Measurements from ENCODE around the gene SCPEP1. TPM values are rescaled to one million over a fixed set of nuclear protein-coding genes. Genes with fewer than 3 reads are reported as not detected.
"Not testable (repeated sequence)": the region's sequence is repeated elsewhere in the genome, so short reads cannot be mapped to it uniquely, and the experiment has no call there.

The SCPEP1 gene
- polyA plus RNA-seq, 3 donors from 2014 or later: 30.0 to 42.1 (median 30.3) TPM

DNA sequence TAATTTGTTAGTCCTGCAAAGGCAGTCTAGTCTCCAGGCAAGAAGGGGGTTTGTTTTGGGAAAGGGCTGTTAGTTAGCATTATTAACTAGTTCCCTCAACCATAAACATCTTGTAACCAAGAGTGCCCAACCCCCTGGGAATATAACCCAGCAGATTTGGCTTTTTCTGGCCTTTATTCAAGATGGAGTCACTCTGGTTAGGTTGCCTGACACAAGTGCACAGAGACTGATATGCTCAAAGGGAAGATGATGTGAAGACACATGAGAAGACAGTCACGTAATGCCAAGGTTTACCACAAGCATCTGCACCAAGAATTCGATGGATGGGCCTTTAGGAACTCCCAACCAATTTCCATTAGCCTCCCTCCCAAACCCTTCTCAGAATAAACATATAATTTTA, 3.9 kb upstream of the SCPEP1 start:
- no peak overlapping the region for H3K27ac Mint-ChIP-seq
- H3K36me3 Mint-ChIP-seq: no peaks in the 10 kb centered on the region
- H3K4me1 Mint-ChIP-seq: peaks cover 14 to 23% of the 10 kb centered on the region in 2 donors
- no peaks in the 10 kb centered on the region for H3K9me3 Mint-ChIP-seq
- peaks cover 5 to 10% (median 6%) of the 10 kb centered on the region in 3 donors for H3K27me3 Mint-ChIP-seq (ENCODE audit: low read depth in 3 of 3)
- no peak for DNase-seq
- H3K4me3 Mint-ChIP-seq: no peak overlapping the region

DNA sequence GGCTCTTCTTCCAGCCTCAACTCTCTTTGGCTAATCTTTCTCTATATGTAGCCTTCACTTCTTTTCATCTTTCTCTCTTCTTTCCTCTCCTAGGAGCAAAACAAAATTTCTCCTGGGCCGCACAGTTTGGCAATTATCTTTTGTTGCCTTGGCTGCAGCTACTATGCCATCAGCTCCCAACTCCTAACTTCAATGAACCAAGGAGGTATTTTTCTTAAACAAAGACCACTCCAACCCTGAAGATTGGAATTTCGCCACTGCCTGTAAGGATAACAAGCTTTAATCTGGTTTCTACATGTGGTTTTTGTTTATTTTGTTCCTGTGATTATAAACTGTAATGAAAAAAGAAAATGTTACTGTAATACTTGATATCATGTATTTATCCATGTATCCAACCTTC, 2.3 kb upstream of the SCPEP1 start:
- H3K4me3 Mint-ChIP-seq: no peak overlapping the region
- peaks cover 15 to 27% of the 10 kb centered on the region in 2 donors for H3K4me1 Mint-ChIP-seq
- H3K27ac Mint-ChIP-seq: no peak overlapping the region
- peaks cover 5 to 9% (median 5%) of the 10 kb centered on the region in 3 donors for H3K27me3 Mint-ChIP-seq (ENCODE audit: low read depth in 3 of 3)
- no peaks in the 10 kb centered on the region for H3K36me3 Mint-ChIP-seq
- no peak for DNase-seq
- H3K9me3 Mint-ChIP-seq: no peaks in the 10 kb centered on the region

DNA sequence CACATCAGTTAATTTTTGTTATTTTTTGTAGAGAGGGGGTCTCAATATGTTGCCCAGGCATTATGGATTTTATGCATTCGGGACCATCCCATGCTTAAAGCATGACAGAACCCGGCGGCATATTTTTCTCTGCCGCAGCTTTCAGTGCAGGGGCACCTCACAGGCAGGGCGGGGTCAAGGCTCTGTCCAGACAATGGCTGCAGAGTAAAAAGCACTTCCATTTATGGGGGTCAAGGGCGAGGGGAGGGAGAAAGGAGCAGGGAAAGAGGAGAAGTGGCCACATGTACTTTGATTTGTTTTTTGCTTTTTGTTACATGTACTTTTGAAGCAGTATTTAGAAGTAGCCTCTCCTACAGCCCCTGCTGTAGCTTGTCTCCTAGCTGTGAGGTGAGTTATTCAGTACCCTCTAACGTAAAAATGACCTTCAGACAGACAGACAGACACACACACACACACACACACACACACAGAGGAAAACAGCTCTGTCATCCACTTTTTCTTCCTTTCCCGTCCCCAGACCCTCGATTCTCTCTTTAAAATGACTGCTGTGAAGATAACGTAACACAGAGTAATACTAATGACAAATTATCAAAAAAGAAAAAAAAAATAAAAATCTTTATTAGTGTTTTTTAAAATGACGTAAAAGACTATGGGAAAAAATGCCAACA, 856 bp upstream of the SCPEP1 start:
- no peaks in the 10 kb centered on the region for H3K9me3 Mint-ChIP-seq
- peak overlapping the region in 2 of 6 donors; percentile 26 to 74 for H3K27ac Mint-ChIP-seq
- DNase-seq: no peak
- peaks cover 5 to 12% (median 5%) of the 10 kb centered on the region in 3 donors for H3K27me3 Mint-ChIP-seq (ENCODE audit: low read depth in 3 of 3)
- peaks cover 0 to 3% (median 0%) of the 10 kb centered on the region in 3 donors for H3K36me3 Mint-ChIP-seq
- H3K4me1 Mint-ChIP-seq: peaks cover 15 to 27% of the 10 kb centered on the region in 2 donors
- peak overlapping the region; percentile 31 to 92 (median 74) for H3K4me3 Mint-ChIP-seq

DNA sequence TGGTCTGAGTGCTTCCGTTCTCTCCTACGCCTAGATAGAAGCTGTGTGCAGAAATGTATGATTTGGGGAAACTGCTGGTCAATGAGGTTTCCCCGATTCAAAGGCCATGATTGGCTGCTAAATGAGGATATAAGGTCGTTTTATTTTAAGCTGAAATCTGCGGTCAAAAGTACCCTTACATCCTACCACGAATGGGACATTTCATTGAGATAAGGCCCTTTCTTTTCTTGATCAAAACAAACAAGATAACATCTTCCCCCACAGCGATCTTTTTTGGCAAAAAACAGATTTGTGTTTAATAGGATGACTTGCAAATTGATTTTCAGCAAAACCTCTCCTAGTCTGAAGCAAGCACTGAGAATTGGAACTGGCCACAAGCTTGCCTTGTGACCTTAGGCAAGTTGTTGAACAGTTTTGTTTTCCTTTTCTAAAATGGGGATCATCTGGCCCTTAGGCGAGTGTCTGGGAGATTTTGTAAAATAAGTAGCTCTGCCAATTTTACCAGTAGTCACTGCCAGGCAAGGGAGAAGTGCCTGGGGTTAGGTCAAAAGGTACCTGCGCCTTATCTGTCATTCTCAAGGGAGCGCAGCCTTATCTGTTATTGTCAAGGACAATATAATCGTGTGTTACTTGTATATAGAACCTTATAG, 635 bp downstream of the SCPEP1 start:
- Mint-ChIP-seq H3K27ac (peak overlapping the region; percentile 50 to 86 (median 74)), H3K4me1 (peaks cover 15 to 27% of the 10 kb centered on the region in 2 donors), H3K36me3 (peaks cover 0 to 5% (median 0%) of the 10 kb centered on the region in 3 donors), H3K27me3 (ENCODE audit: low read depth in 3 of 3) (peaks cover 5 to 13% (median 5%) of the 10 kb centered on the region in 3 donors), H3K4me3 (peak overlapping the region; percentile 88 to 94 (median 91)), H3K9me3 (no peaks in the 10 kb centered on the region)
- no peak for DNase-seq

- H3K9me3 Mint-ChIP-seq: no peaks in the 10 kb centered on the region
- peaks cover 15 to 27% of the 10 kb centered on the region in 2 donors for H3K4me1 Mint-ChIP-seq
- DNase-seq: no peak
- peak overlapping the region; percentile 88 to 94 (median 91) for H3K4me3 Mint-ChIP-seq
- H3K27me3 Mint-ChIP-seq (ENCODE audit: low read depth in 3 of 3): peaks cover 5 to 13% (median 5%) of the 10 kb centered on the region in 3 donors
- H3K27ac Mint-ChIP-seq: peak overlapping the region in 5 of 6 donors; percentile 38 to 86 (median 73)
- H3K36me3 Mint-ChIP-seq: peaks cover 0 to 7% (median 0%) of the 10 kb centered on the region in 3 donors
Measured at GRCh38 chr17:56979091-56979480, 1.2 kb downstream of the SCPEP1 start.

DNA sequence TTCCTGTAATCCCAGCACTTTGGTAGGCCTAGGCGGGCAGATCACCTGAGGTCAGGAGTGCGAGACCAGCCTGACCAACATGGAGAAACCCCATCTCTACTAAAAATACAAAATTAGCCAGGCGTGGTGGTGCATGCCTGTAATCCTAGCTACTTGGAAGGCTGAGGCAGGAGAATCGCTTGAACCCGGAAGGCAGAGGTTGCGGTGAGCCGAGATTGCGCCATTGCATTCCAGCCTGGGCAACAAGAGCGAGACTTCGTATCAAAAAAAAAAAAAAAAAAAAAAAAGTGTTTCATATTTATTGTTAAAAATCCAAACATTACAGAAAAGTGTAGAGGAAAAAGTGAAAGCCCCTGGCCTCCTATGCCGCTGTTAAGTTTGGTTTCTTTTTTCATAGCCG, 2.6 kb downstream of the SCPEP1 start:
- H3K4me1 Mint-ChIP-seq: peaks cover 15 to 27% of the 10 kb centered on the region in 2 donors
- H3K27ac Mint-ChIP-seq, H3K4me3 Mint-ChIP-seq, DNase-seq, H3K9me3 Mint-ChIP-seq: not testable (repeated sequence)
- H3K36me3 Mint-ChIP-seq: peaks cover 0 to 19% (median 5%) of the 10 kb centered on the region in 3 donors
- peaks cover 5 to 13% (median 5%) of the 10 kb centered on the region in 3 donors for H3K27me3 Mint-ChIP-seq (ENCODE audit: low read depth in 3 of 3)

GRCh38 chr17:56982312-56982711, 4.4 kb downstream of the SCPEP1 start:
- peaks cover 0 to 3% (median 0%) of the 10 kb centered on the region in 6 donors for H3K9me3 Mint-ChIP-seq
- peaks cover 3 to 32% (median 11%) of the 10 kb centered on the region in 3 donors for H3K36me3 Mint-ChIP-seq
- H3K4me3 Mint-ChIP-seq: no peak overlapping the region
- peaks cover 5 to 13% (median 5%) of the 10 kb centered on the region in 3 donors for H3K27me3 Mint-ChIP-seq (ENCODE audit: low read depth in 3 of 3)
- no peak for DNase-seq
- peaks cover 13 to 22% of the 10 kb centered on the region in 2 donors for H3K4me1 Mint-ChIP-seq
- H3K27ac Mint-ChIP-seq: no peak overlapping the region

DNA sequence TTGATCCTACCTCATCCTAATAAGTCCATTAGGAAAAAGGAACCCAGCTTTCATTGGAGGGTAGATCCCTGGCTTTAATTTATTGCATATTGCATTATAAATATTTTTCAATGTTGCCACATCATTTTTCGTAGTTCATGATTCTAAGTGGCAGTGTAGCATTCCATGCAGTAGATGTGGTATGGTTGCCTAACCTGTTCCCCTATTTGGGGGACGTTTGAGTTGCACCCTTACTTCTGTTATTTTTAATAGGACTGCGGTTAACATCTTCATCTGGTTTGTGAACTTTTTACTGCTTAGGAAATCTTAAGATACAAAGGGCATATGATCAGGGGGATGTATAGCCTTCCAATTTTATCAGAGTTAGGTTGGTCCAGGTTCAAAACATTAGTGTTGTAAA, 5.4 kb downstream of the SCPEP1 start:
- H3K27ac Mint-ChIP-seq: no peak overlapping the region

GRCh38 chr17:56985371-56986162, 7.6 kb downstream of the SCPEP1 start:
- H3K4me3 Mint-ChIP-seq: no peak overlapping the region
- H3K36me3 Mint-ChIP-seq: peaks cover 18 to 47% (median 24%) of the 10 kb centered on the region in 3 donors
- DNase-seq: no peak
- H3K27ac Mint-ChIP-seq: no peak overlapping the region
- peaks cover 0 to 3% (median 0%) of the 10 kb centered on the region in 6 donors for H3K9me3 Mint-ChIP-seq
- H3K4me1 Mint-ChIP-seq: no peaks in the 10 kb centered on the region
- H3K27me3 Mint-ChIP-seq (ENCODE audit: low read depth in 3 of 3): peaks cover 0 to 4% (median 0%) of the 10 kb centered on the region in 3 donors

More for the DNA sequence above, 5.4 kb downstream of the SCPEP1 start:
- Mint-ChIP-seq H3K4me1 (peaks cover 8 to 11% of the 10 kb centered on the region in 2 donors), H3K4me3 (no peak overlapping the region), H3K36me3 (peaks cover 13 to 41% (median 18%) of the 10 kb centered on the region in 3 donors), H3K9me3 (peaks cover 0 to 3% (median 0%) of the 10 kb centered on the region in 6 donors), H3K27me3 (ENCODE audit: low read depth in 3 of 3) (peaks cover 2 to 9% (median 5%) of the 10 kb centered on the region in 3 donors)
- no peak for DNase-seq

GRCh38 chr17:56987283-56987834, 9.4 kb downstream of the SCPEP1 start:
- Mint-ChIP-seq H3K27me3 (ENCODE audit: low read depth in 3 of 3) (peaks cover 0 to 2% (median 0%) of the 10 kb centered on the region in 3 donors), H3K27ac (no peak overlapping the region), H3K4me3 (no peak overlapping the region), H3K9me3 (peaks cover 0 to 3% (median 0%) of the 10 kb centered on the region in 6 donors), H3K36me3 (peaks cover 22 to 52% (median 35%) of the 10 kb centered on the region in 3 donors), H3K4me1 (no peaks in the 10 kb centered on the region)
- DNase-seq: no peak

DNA sequence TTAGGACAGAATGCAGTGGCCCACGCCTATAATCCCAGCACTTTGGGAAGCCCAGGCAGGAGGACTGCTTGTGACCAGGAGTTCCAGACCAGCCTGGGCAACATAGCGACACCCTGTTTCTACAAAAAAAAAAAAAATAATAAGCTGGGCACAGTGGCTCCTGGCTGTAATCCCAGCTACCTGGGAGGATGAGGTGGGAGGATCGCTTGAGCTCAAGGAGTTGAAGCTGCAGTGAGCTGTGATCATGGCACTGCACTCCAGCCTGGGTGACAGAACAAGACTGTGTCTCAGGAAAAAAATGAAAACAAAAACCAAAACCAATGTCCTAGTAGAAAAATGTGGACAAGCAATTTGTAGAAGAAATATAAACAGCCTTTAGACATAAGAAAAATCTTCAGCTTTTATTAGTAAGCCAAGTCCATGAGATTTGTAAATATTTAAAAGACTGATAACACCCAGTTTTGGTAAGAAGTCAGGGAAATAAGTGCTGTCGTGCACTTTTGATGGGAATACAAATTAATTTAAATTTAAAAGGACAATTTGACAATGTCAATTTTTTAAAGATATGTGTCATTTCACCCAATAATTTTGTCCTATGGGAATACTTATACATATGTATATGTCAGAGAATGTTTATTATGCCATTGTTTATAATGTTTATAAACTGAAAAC, 11.1 kb downstream of the SCPEP1 start:
- no peak overlapping the region for H3K4me3 Mint-ChIP-seq
- H3K4me1 Mint-ChIP-seq: no peaks in the 10 kb centered on the region
- H3K27me3 Mint-ChIP-seq (ENCODE audit: low read depth in 3 of 3): peaks cover 0 to 2% (median 0%) of the 10 kb centered on the region in 3 donors
- H3K27ac Mint-ChIP-seq: no peak overlapping the region
- peaks cover 22 to 56% (median 35%) of the 10 kb centered on the region in 3 donors for H3K36me3 Mint-ChIP-seq
- H3K9me3 Mint-ChIP-seq: peaks cover 0 to 3% (median 0%) of the 10 kb centered on the region in 6 donors
- DNase-seq: no peak

DNA sequence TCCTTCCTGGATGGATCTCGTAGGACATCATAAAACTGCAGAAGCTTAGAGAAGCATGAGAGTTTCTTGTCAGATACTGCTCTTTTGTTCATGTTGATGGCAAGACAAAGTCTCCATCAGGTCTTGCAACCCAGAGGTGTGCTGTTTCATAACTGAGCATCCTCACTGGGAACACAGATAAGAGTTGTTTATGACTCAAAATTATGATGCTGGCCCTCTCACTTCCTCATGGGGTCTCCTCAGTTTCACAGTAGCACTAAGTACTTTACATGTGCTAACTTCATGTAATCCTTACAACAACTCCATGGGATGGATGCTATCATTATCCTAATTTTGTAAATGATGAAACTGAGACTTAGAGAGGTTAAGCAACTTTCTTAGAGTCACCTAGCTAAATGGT, 14.4 kb downstream of the SCPEP1 start:
- peaks cover 0 to 2% (median 0%) of the 10 kb centered on the region in 3 donors for H3K27me3 Mint-ChIP-seq (ENCODE audit: low read depth in 3 of 3)
- no peak for DNase-seq
- no peak overlapping the region for H3K4me3 Mint-ChIP-seq
- no peaks in the 10 kb centered on the region for H3K9me3 Mint-ChIP-seq
- H3K4me1 Mint-ChIP-seq: no peaks in the 10 kb centered on the region
- H3K27ac Mint-ChIP-seq: no peak overlapping the region
- peaks cover 25 to 46% (median 30%) of the 10 kb centered on the region in 3 donors for H3K36me3 Mint-ChIP-seq
